Activated T-cell treated with anti-CD3 and anti-CD28 coated beads for 1 hour (primary cell): Measurements from ENCODE around the gene LRATD1.
"Not testable (repeated sequence)": the region's sequence is repeated elsewhere in the genome, so short reads cannot be mapped to it uniquely, and the experiment has no call there.

ENCODE experiments used
- DNase-seq: peaks from one replicate; pipeline ENCODE4 v3.0.0-alpha.2; 2020; ENCODE audit warnings: low read depth

LRATD1 gene

GRCh38 chr2:14632133-14632936 is at the start of gene LRATD1:
TSS of gene LRATD1 (plus strand) at chr2:14632717. CDS start at chr2:14633980, 1,263 bp downstream.
- no peak for DNase-seq

GRCh38 chr2:14583059-14583458 is 49.5 kb upstream of the LRATD1 start:
- no peak for DNase-seq

- no peak for DNase-seq
Observed at GRCh38 chr2:14583802-14584201, 48.7 kb upstream of the LRATD1 start.

- no peak for DNase-seq
Observed at GRCh38 chr2:14587119-14587518, 45.4 kb upstream of the LRATD1 start.

- DNase-seq: no peak
Observed at GRCh38 chr2:14601156-14601770, 31.3 kb upstream of the LRATD1 start.

GRCh38 chr2:14602309-14602708 is 30.2 kb upstream of the LRATD1 start:
- no peak for DNase-seq

- no peak for DNase-seq
Observed at GRCh38 chr2:14603676-14604075, 28.8 kb upstream of the LRATD1 start.

- no peak for DNase-seq
Observed at GRCh38 chr2:14608245-14608644, 24.3 kb upstream of the LRATD1 start.

GRCh38 chr2:14614017-14614416 is 18.5 kb upstream of the LRATD1 start:
- no peak for DNase-seq

- no peak for DNase-seq
Observed at GRCh38 chr2:14615121-14615520, 17.4 kb upstream of the LRATD1 start.

GRCh38 chr2:14615760-14616159 is 16.8 kb upstream of the LRATD1 start:
- DNase-seq: no peak

GRCh38 chr2:14616342-14616741 is 16.2 kb upstream of the LRATD1 start:
- no peak for DNase-seq

GRCh38 chr2:14616950-14617349 is 15.6 kb upstream of the LRATD1 start:
- DNase-seq: no peak

GRCh38 chr2:14619441-14619840 is 13.1 kb upstream of the LRATD1 start:
- DNase-seq: no peak

GRCh38 chr2:14621114-14621513 is 11.4 kb upstream of the LRATD1 start:
- DNase-seq: no peak

GRCh38 chr2:14621906-14622549 is 10.5 kb upstream of the LRATD1 start:
- no peak for DNase-seq

GRCh38 chr2:14622550-14622939 is 10.0 kb upstream of the LRATD1 start:
- not testable (repeated sequence) for DNase-seq

- DNase-seq: no peak
Observed at GRCh38 chr2:14623237-14623636, 9.3 kb upstream of the LRATD1 start.

GRCh38 chr2:14626873-14627272 is 5.6 kb upstream of the LRATD1 start:
- no peak for DNase-seq

GRCh38 chr2:14628901-14629300 is 3.6 kb upstream of the LRATD1 start:
- DNase-seq: no peak

GRCh38 chr2:14631406-14632040 is 994 bp upstream of the LRATD1 start:
- no peak for DNase-seq

GRCh38 chr2:14633061-14633460 is 544 bp downstream of the LRATD1 start:
- DNase-seq: no peak
